ENCODE results near the gene PALMD. TPM values are rescaled to one million over a fixed set of nuclear protein-coding genes. Genes with fewer than 3 reads are reported as not detected.

PALMD gene
- total and polyA plus RNA-seq, 2 experiments from 2014 or later = 14.0 to 18.5 TPM

- no peak overlapping the region for H3K27ac ChIP-seq
- no peaks in the 10 kb centered on the region for H3K9me3 ChIP-seq (ENCODE audit: low read depth)
- no peak for DNase-seq (ENCODE audit: low spot score)
- no peaks in the 10 kb centered on the region for H3K36me3 ChIP-seq (replicated peaks; ENCODE audit: insufficient read depth, low read depth)
- H3K9me2 ChIP-seq (replicated peaks; ENCODE audit: insufficient read depth) = no peaks in the 10 kb centered on the region
- H3K4me3 ChIP-seq = no peak overlapping the region
- H2AFZ ChIP-seq = no peak overlapping the region
- WGBS (ENCODE audit: low lambda C conversion rate, missing lambda C conversion rate) = 71% methylated on average over 1 of the region's 1 CpG
- no peak overlapping the region for H3K4me2 ChIP-seq
- no peak for TF ChIP-seq EZH2phosphoT487 (IDR thresholded peaks at IDR 0.05; ENCODE audit: low read depth, severe bottlenecking, unreplicated experiment)
- TF ChIP-seq CTCF (IDR thresholded peaks at IDR 0.05; ENCODE audit: poor library complexity) = no peak
- no peak for TF ChIP-seq EZH2 (IDR thresholded peaks at IDR 0.05; ENCODE audit: borderline replicate concordance)
- no peaks in the 10 kb centered on the region for H3K27me3 ChIP-seq
- no peaks in the 10 kb centered on the region for H4K20me1 ChIP-seq (ENCODE audit: insufficient read depth, poor library complexity, severe bottlenecking)
- no peaks in the 10 kb centered on the region for H3K79me2 ChIP-seq
- no peaks in the 10 kb centered on the region for H3K4me1 ChIP-seq (ENCODE audit: insufficient read depth)
These were observed 43.4 kb upstream of the PALMD start for GRCh38 chr1:99602404-99602969.

DNA sequence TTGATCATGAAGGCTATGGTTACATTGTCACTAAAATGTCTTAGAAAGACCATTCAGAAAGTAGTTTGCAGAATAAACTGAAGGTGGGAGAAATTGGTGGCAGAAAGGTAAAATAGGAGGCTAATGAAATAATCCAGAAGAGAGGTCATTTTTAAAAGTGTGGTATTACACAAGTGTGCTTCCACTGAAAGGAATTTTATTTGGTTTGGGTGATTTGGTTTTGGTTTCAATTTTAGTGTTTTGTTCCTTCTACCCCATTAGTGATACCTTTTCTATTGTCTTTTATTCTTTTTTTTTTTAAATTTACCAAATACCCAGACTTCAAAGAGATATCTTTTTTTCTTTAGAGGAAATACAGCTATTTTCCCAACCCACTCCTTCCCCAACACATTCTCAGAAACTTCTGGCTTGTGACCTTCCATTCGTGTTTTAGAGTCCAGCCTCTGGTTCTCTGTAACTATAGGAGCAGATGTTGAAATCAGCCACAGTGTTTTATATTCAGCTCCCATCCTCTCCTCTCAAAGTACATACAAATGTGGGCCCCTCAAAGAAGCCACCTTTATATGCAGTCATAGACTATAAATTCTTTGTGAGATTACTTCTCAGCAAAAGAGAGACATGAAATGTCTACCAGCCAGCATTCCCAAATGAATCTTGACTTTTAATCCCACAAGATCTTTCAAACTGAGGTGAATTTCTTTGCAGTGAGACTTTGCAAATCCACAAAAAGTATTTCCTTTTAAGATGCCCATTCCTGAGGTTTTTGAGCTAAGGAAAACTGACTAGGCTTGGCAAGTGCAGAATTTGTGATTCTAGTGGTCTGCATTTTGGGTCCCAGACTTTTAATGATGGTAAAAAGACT, 42.0 kb upstream of the PALMD start:
- no peaks in the 10 kb centered on the region for H4K20me1 ChIP-seq (ENCODE audit: insufficient read depth, poor library complexity, severe bottlenecking)
- H3K36me3 ChIP-seq (replicated peaks; ENCODE audit: insufficient read depth, low read depth) = no peaks in the 10 kb centered on the region
- H2AFZ ChIP-seq = no peak overlapping the region
- no peaks in the 10 kb centered on the region for H3K9me2 ChIP-seq (replicated peaks; ENCODE audit: insufficient read depth)
- no peak overlapping the region for H3K4me2 ChIP-seq
- H3K79me2 ChIP-seq = no peaks in the 10 kb centered on the region
- TF ChIP-seq EZH2phosphoT487 (IDR thresholded peaks at IDR 0.05; ENCODE audit: low read depth, severe bottlenecking, unreplicated experiment) = no peak
- no peak for TF ChIP-seq CTCF (IDR thresholded peaks at IDR 0.05; ENCODE audit: poor library complexity)
- TF ChIP-seq EZH2 (IDR thresholded peaks at IDR 0.05; ENCODE audit: borderline replicate concordance) = no peak
- DNase-seq (ENCODE audit: low spot score) = no peak
- no peaks in the 10 kb centered on the region for H3K4me1 ChIP-seq (ENCODE audit: insufficient read depth)
- whole genome bisulfite sequencing (ENCODE audit: low lambda C conversion rate, missing lambda C conversion rate) = 81% methylated on average over 1 of the region's 1 CpG
- no peaks in the 10 kb centered on the region for H3K27me3 ChIP-seq
- H3K27ac ChIP-seq = no peak overlapping the region
- no peaks in the 10 kb centered on the region for H3K9me3 ChIP-seq (ENCODE audit: low read depth)
- H3K4me3 ChIP-seq = no peak overlapping the region

- WGBS (ENCODE audit: low lambda C conversion rate, missing lambda C conversion rate) = 89% methylated on average over 2 of the region's 2 CpGs
- no peaks in the 10 kb centered on the region for H3K9me2 ChIP-seq (replicated peaks; ENCODE audit: insufficient read depth)
- H3K9me3 ChIP-seq (ENCODE audit: low read depth) = no peaks in the 10 kb centered on the region
- no peak overlapping the region for H2AFZ ChIP-seq
- no peak overlapping the region for H3K4me2 ChIP-seq
- H3K27me3 ChIP-seq = no peaks in the 10 kb centered on the region
- TF ChIP-seq EZH2 (IDR thresholded peaks at IDR 0.05; ENCODE audit: borderline replicate concordance) (no peak), EZH2phosphoT487 (IDR thresholded peaks at IDR 0.05; ENCODE audit: low read depth, severe bottlenecking, unreplicated experiment) (no peak), CTCF (IDR thresholded peaks at IDR 0.05; ENCODE audit: poor library complexity) (no peak)
- H3K4me3 ChIP-seq = no peak overlapping the region
- no peak for DNase-seq (ENCODE audit: low spot score)
- no peaks in the 10 kb centered on the region for H4K20me1 ChIP-seq (ENCODE audit: insufficient read depth, poor library complexity, severe bottlenecking)
- H3K36me3 ChIP-seq (replicated peaks; ENCODE audit: insufficient read depth, low read depth) = no peaks in the 10 kb centered on the region
- H3K27ac ChIP-seq = no peak overlapping the region
- H3K79me2 ChIP-seq = no peaks in the 10 kb centered on the region
- no peaks in the 10 kb centered on the region for H3K4me1 ChIP-seq (ENCODE audit: insufficient read depth)
These were observed 39.6 kb upstream of the PALMD start for GRCh38 chr1:99606306-99606705.

Measured in hepatocyte (in vitro differentiated cells).